Central memory CD4-positive, alpha-beta T cell (primary cell): ENCODE data around the gene SLC2A1.

Source experiments
- DNase-seq: peaks from one replicate; pipeline ENCODE4 v3.0.0; 2022

SLC2A1 gene

DNA sequence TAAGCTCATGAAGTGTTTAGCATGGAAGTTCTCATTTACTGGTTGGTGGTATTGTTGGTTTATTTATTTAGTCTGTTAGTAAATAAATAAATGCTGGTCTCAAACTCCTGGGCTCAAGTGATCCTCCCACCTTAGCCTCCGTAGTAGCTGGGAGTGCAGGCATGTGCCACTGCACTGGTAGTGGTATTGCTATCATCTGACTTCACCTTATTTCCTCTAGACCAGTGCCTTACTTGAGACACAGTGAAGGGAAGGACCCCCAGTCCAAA is 1.4 kb upstream of the SLC2A1 start:
- DNase-seq = no peak

DNA sequence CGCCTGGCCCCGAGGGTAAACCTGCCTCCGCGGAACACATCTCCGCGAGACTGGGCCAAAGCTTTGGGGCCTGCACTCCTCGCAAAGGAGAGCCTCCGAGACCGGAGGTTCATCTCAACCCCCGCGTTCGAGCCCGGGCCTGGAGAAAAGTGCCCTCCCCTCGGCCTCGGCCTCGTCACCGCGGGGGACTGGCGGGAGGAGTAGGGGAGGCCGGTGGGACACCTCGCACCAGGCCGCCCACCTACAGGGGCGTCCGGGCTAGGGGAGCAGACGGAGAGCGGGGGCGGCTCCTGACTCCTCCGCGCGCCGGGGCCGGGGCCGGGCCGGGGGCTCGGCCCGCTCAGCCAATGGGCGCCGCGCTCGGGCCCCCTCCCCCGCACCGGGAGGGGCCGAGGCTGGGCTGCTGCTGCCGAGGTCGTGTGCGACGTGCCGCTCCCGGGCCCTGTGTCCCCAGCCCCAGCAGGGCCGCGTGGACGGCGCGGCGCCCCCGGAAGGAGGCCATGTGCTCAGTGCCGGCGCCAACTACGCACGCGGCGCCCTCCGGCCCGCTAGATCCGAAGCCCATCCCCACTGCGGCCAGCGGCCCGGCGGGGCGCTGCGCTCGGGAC is 684 bp downstream of the SLC2A1 start:
- DNase-seq = peak; percentile 64

DNA sequence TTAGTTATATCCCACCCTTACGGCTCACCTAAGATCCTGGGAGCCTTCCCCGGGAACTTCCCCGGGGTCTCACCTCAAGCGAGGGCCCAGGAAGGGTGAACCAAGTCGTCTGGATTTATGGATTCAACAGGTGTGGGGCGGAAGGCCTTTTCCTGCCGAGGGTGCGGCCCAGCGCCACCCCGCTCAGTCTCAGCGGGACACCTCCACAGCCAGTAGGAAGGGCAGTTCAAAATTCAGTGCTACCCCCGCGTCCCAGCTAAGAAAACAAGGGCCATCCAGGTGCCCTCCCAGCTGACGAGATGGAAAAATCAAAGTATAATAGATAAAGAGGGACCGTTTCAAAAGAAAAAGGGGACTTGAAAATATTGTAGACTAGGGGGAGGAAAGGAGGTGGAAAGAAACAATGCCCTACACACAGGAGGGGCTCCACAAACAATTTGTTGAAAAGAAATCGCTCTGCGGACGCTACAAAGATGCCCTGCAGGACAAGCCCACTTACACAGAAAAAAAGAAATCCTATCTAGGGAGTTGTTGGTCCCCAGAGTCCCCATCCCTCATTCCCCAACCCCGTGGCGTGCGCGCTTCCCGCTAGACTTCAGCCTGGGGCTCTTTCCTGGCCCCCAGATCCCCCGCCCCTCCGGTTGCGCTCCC is 1.3 kb downstream of the SLC2A1 start:
- DNase-seq = no peak

DNA sequence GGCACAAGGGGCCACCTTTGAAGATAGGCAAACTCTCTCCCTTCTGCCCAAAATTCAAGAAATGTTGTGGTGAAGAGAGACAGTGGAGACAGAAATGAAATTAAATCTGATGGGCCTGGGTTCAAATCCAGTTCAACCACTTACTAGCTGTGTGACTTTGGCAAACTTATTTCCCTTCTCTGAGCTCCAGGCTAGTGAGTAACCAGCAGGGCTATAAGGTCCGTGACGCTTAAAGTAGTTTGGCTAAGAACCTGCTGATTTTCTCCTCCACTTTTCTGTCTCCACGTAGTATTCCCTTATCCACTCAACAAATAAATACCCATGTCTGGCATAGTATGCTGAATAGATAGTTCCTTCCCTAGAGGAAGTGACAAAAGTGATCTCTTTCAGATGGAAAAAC is 1.9 kb downstream of the SLC2A1 start:
- no peak for DNase-seq

DNA sequence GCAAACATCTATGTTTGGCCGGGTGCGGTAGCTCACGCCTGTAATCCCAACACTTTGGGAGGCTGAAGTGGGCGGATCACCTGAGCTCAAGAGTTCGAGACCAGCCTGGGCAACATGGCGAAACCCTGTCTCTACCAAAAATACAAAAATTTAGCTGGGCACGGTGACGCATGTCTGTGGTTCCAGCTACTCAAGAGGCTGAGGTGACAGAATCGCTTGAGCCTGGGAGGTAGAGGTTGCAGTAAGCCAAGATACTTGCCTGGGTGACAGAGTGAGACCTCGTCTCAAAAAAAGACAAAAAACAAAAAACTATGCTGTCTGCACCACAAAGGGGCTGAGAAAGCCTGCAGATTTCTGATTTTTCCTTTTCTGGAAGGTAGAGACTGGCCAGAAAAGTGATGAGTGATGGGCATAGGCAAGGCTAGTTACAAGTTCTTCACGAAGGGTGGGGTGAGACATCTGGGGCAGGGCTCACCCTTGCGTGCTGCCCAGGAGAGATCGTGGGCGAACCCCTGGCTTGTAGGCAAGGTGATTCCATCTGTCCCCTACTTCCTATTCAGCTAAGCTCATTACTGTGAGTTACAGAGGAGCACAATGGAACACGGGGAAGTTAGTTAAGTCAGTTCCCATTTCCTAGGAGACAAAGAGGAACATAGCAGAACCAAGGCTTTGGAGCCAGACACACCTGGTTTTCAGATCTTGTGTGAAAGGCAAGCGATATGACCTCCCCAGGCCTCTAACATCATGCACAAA is 3.2 kb downstream of the SLC2A1 start:
- no peak for DNase-seq

DNA sequence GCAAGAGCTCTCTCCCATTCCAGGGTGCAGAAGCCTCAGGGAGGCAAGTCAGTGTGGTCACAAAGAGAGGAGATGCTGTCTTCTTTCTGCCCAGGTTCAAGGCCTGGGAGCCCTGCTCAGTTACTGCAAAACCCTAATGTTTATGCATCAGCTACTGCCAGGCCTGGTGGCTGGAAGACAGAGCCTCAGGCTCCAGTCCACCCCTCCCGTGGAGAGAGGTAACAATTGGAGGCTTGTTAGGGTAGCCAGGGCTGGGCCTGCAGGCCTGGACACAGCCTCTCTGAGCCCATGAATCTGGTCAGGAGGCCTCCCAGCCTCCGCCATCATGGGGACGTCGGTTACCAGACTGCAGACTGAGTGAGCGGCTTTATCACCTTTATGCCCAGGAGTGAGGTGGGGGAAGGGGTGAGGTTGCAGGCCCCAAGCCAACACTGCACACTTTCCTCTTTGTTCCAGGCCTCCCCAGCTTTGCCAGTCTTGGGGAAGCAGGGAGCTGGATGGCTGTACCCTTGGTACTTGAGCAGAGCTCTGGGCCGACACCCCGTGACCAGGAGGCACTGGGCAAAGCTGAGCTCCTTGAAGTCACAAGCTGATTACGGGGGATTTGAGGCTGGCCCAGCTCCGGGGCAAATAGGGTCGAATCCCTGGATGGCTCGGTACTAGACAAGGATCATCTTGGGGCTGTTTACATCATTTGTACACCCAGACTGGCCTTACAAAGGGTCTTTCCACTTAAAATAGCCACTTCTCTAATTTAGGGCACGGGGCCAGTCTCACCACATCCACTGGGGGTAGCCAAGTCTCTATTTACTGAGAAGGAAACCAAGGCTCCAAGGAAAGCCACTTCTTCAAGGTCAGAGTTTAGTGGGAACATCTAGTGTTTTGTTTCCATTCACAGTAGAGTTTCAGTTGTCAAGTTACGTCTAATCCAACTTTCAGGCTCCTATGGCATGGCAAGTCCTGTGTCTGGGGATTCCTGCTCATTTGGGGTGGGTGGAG is 5.2 kb downstream of the SLC2A1 start:
- no peak for DNase-seq

DNA sequence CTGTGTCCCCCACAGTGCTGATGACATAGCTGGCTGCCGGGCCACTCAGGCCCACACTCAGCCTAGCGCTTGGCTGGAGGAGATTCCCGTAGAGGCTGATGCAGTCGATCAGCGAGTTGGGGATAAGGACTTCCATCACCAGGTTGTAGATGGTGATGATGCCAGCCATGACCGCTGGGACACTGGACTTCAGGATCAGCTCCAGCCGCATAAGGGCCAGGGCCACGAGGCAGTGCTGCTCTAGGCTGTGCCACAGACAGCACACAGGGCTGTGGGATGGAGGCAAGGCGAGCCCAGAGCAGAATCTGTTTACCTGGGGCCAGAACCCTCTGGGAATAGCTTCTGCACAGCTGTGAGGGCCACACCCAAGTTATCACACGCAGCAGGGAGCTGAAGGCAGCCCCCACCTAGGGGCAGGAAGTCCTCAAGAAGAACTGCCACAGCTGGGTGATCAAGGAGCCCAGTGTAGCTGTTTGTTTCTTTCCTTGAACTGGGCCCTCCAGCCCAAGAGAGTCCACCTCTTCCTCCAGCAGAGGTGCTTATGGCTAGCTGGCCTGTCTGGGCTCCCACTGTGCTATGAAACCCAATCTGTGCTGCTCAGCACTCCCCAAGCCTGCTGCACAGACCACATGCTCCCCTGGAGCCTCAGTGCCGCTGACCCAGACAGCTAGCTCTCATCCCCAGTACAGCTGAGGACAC is 6.2 kb downstream of the SLC2A1 start:
- DNase-seq = peak; percentile 45

DNA sequence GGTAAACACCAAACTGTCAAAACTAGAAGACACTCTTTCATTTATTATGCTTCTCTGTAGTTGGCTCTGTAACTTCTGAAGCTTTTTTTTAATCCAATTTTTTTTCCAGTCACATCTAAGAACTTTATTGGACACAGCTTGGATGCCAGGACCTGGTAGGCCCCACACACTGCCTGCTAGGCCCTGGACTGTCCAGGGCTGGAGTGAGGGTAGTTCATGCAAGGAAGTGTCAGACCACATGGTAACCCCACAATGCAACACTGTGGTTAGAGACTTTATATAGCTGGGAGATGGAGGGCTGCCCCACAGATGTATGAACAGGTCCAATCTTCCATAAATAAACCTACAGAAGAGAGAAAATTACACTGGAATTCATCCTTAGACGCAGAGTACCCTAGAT is 7.1 kb downstream of the SLC2A1 start:
- no peak for DNase-seq

DNA sequence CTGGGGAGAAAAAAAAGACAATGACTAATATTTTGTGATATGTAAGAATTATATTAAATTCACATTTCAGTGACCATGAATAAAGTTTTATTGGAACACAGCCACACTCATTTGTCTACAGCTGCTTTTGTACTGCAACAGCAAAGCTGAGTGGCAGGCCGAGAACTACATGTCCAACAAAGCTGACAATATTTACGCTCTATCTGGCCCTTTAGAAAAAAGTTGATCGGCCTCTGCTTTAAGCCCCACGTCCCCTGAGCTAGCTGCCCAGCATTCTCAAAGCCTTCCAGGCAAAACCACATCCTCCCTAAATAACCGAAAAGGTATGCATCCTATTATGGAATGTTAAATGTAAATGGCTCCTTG is 8.6 kb downstream of the SLC2A1 start:
- no peak for DNase-seq

DNA sequence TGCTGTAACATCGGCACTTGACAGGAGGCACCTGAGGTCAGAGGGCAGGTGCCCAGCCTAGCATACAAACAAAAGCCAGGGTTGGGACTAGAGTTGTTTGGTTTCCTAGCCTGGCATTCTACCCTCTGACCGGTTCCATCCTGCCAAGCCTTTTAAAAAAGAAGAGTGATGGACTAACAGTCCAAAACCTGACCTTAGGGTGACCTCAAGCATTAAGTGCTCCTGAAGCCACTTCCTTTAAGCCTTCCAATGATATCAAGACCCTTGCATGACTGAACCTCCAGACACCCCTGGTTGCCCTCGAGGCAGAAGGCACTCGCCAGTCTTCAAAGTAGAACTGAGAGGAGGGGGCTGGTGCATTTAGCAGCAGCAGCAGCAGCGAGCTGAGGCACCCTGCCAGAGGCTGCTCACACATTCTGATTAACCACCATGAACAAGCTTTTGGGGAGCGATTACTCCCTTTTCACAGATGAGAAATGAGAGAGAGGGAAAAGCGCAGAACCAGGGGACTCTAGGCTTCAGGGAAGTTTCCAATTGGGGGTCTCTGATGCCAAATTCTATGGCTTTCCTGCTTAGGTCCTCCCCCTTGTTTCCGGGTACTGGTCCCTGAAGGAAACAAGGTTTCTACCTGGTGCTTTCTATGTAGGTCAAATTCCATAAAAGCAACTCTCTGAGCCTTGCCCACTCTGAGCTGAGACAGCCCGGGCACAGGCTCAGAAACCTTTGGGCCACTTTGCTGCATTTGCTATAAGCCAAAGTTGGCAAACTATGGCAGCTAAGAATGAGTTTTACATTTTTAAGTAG is 9.2 kb downstream of the SLC2A1 start:
- DNase-seq = no peak

DNA sequence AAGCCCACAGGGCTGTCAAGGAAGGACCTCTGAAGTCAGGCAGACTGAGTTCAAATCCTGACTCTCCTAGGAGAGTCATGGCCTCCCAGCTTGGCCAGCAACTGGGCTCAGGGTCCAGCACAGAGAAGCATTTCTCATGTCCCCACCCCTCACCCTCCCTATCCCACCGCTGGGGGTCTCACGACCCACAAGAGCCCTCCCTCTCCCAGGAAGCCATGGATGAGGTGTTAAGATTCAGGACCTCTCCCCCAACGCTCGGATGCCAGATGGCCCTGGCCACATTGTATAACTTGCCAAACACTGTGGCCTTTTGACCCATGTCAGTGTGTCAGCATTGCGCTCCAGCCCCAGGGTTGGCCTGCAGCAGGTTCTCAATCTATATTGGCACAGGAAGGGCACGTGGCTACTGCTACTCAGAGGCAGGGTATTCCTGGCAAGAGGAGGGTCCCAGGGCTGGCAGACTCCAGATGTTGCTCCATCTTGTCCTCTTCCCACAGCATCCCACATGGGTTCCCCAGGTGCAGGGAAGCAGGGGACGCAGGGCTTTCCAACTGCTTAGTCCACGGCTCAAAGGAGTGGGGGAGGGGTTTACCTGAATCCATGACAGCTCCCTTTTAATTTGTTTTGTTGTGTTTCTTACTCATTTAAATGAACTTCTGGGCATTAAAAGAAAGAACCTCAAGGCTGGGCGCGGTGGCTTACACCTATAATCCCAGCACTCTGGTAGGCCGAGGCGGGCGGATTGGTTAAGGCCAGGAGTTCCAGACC is 10.5 kb downstream of the SLC2A1 start:
- DNase-seq = no peak

DNA sequence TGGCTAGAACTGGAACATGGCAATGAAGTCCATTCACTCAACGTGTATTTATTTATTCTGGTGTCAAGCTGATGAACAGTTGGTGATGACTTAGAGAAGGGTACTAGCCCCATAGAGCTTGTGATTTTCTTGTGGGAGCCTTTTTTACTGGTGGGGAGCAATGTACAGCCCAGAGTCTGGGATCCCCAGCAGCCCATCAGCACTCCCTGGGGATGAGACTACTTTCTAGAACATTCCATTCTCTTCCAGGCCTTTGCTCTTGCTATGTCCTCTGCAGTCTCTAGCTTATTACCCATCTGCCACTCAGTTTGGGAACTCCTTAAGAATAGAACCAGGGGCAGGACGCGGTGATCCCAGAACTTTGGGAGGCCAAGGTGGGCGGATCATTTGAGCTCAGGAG is 11.6 kb downstream of the SLC2A1 start:
- no peak for DNase-seq

DNA sequence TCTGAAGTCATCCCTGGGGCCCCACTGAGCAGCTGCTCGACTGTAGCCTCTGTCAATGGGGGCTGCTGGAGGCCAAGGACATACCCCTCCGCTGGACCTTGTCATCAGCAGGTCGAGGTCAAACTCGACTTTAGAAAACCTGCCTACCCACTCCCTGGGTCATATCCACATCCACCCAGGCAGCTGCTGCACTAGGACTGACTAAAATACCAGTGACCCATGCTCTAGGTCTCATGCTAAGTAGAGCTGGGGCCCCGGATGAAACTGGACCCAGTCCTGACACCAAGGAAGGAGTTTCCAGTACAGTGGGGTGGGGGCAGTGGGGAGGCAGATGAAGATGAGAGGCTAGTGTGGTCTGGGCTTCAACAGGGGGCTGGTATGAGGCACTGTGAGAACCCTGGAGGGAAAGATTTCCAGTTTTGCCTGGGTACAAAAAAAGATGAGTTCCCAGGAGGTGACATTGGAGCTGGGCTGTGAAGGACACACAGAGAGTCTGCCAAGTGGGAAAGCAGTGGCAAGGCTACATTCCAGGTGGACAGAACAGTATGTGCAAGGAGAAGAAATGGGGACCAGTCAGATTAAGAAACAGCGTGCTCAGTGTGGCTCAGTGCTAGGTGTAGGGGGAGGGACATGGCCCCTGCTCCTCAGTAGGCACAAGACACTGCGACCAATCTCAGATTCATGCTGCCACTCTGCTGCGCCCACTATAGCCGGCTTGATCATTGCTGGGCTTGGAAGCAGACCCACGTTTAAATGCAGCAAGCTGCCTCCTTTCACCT is 12.4 kb downstream of the SLC2A1 start:
- DNase-seq = no peak

DNA sequence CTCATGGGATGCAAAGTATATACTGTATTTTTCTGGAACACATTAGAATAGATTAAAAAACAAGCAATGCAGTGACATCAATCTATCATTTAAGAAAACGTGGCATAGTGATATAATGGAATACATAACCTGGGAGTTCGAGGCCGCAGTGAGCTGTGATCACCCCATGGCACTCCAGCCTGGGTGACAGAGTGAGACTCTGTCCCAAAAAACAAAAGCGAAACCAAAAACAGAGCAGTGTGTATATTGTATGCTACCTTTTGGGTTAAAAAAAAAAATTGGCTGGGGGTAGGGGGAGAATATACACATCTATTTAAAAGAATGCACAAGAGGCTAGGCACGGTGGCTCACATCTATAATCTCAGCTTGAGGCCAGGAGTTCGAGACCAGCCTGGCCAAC is 13.5 kb downstream of the SLC2A1 start:
- no peak for DNase-seq

DNA sequence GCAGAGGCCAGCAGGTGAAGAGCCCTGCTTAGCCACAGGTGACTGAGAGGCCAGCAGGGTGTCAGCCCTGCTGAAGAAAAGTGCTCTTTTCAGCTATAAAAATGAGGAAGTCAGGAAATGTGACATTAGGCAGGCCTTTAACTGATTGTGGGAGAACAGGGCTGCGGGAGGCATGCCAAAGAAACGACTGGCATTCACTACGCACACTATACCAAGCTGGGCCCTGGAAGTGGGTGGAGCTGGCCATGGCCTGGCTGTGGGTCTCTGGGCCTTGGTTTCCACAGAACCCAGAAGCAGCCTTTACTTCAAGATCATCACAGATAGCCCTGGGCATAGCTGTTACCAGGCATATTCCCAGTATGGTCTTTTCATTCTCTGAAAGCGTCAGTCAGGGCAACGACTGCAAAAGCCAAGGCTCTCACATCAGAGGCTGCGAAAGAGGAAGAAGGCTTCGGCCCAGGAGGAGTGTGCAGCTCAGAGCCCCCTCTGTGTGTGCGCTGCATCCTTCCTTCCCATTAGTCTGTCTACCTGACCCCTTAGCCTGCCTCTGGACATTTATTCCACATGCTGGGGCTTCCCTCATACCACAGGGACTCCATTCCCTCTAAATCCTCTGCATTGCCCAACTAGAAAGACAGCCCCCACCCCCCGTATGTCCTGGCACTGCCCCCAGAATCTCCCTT is 14.3 kb downstream of the SLC2A1 start:
- no peak for DNase-seq

DNA sequence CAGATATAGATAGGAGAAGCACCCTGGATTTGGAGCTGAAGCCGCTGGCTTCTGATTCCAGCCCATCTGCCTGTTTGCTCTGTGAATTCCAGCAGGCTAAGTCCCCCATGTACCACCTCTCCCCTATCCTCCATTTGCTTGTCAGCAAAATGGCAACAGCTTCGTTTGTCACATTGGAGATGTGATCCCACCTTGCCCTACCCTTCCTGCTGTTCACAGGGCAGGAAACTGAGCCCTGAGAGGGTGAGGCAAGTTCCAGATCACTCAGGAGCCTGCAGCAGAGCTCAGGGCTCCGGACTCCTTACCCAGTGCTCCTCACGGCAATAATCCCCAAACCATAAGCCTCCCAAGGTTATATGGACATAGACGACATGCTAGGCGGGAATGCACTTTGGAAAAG is 14.9 kb downstream of the SLC2A1 start:
- DNase-seq = no peak

DNA sequence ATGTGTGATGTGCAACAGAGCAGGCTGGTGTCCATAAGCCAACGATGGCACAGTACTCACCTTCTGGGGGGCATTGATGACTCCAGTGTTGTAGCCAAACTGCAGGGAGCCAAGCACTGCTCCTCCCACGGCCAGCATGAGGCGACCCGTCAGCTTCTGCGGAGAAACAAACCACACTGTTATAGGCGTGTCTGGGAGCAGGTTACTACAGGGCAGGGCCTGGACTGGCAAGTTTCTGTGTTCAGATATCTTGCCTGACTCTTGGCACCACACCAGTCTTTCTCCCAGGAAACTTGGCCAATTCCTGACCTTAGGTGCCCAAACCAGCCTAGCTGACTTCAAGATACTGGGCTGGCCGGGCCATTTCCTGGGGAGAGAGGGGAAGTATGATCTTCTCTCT is 15.5 kb downstream of the SLC2A1 start:
- no peak for DNase-seq

DNA sequence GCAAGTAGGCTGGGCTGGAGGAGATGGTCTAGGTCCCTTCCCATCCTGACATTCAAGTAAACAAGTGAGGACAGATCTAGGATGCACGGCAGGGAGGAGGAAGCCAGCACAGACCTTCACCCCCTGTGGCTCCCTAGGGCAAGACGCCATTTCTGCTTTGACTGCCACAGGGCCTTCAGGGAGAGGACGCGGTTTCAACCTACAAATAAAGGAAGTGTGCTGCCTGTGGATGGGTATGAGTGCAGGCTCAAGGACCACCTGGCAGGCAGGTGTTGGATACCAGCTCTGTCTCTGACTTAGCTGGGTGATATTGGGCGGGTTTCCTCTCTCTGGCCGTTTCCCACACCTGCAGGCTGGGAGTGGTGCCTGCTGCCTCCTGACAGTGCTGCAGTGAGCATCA is 16.2 kb downstream of the SLC2A1 start:
- DNase-seq = no peak

DNA sequence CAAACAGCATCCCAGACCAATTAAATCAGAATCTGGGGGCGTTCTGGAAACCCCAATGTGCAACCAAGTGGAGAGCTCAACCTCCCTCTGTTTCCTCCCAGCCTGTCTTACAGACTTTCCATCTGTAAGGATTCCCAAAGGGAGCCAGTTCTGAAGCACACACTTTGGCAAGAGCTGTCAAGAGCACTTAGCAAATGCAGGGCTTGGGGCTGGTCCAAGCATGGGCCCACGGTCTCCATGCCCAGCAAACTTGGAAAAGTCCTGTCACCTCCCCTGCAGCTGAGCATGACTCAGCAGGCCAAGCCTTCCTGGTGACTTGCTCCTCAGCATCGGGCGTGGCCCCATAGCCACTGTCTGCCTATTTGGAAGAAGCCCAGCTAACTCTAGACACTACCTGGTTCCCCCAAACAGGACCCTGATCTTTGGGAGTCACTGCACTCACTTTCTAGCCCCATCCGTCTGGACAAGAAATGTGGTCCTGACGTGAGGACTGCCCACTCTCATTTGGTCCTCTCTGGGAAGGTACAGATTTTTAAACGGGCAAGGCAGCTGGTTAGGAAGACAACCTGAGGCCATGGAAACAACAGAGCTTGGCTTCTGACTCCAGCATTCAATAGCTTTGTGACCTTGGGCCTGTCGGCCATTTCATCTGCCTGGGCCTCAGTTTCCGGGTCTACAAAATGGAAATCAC is 16.9 kb downstream of the SLC2A1 start:
- DNase-seq = no peak
